Peyer's patch (tissue), 4 donors: Measurements from ENCODE around the gene UTP11. TPM values are rescaled to one million over a fixed set of nuclear protein-coding genes. Genes with fewer than 3 reads are reported as not detected.

ENCODE experiments used
- DNase-seq, 3 donors: peaks; one replicate each; pipeline ENCODE4 v3.0.0-alpha.2; 2017 to 2019
- H3K27ac ChIP-seq, 4 donors: fragments of 200-600 bp; sonication (generic); one replicate each; pipeline ENCODE4 v1.5.1; 2016 to 2019
- H3K27me3 ChIP-seq, 2 donors: fragments of 200-600 bp; sonication (generic); one replicate each; pipeline ENCODE4 v1.5.1; 2019
- H3K36me3 ChIP-seq, 3 donors: fragments of 200-600 bp; sonication (generic); one replicate each; pipeline ENCODE4 v1.5.1; 2016 to 2019
- H3K4me1 ChIP-seq, 4 donors: fragments of 200-600 bp; sonication (generic); one replicate each; pipeline ENCODE4 v1.5.1; 2016 to 2019
- H3K4me3 ChIP-seq, 4 donors: fragments of 200-600 bp; sonication (generic); 1 replicate in 3 of 4; 2 replicates in 1 of 4; pipeline ENCODE4 v1.5.1; 2016 to 2019; ENCODE audit warnings: mild to moderate bottlenecking in 1 of 4
- H3K9me3 ChIP-seq, 4 donors: fragments of 200-600 bp; sonication (generic); one replicate each; pipeline ENCODE4 v1.5.1; 2016 to 2019; ENCODE audit warnings: mild to moderate bottlenecking in 1 of 4
- CTCF ChIP-seq, 6 experiments: fragments of 450-650 bp in 4 of 6; fragments of 200-600 bp in 2 of 6; sonication (generic) in 1 of 6; IDR thresholded peaks; one replicate each; pipeline ENCODE4 v1.5.1; 2017 to 2019; ENCODE audit warnings: antibody characterized with exemption in 6 of 6, mild to moderate bottlenecking in 3 of 6, moderate library complexity in 1 of 6
- POLR2A ChIP-seq, 2 donors: fragments of 450-650 bp; IDR thresholded peaks; one replicate each; pipeline ENCODE4 v1.5.1; 2017; ENCODE audit warnings: antibody characterized with exemption in 2 of 2, mild to moderate bottlenecking in 2 of 2, moderate library complexity in 2 of 2
- total RNA-seq, 4 donors: library from RNA; depleted of rRNA; stranded (reverse); fragments of >200 nt; gene quantifications; one replicate each; pipeline ENCODE4 v1.1.0, GENCODE V29; 2016

The UTP11 gene
- total RNA-seq, 4 donors from 2014 or later: 8.9 to 23.1 (median 18.8) TPM

GRCh38 chr1:38005195-38006007, 7.1 kb upstream of the UTP11 start, which contains the start of gene FHL3:
Gene FHL3 (minus strand): TSS chr1:38005514. CDS start chr1:37999412, 6,102 bp downstream.
- Histone ChIP-seq H3K4me3 (peak within 1 kb of the TSS; percentile 38 to 74 (median 64)), H3K9me3 (no peaks in the 10 kb centered on the region), H3K36me3 (no peaks in the 10 kb centered on the region), H3K4me1 (peaks cover 0 to 38% (median 0%) of the 10 kb centered on the region in 4 donors), H3K27me3 (peaks cover 0 to 8% of the 10 kb centered on the region in 2 donors), H3K27ac (peak within 1 kb of the TSS; percentile 36 to 83 (median 71))
- DNase-seq: peak; percentile 42 to 69 (median 59)
- no peak for TF ChIP-seq CTCF (IDR thresholded peaks at IDR 0.05)
- TF ChIP-seq POLR2A (IDR thresholded peaks at IDR 0.05): no peak

- no peaks in the 10 kb centered on the region for H3K9me3 ChIP-seq
- peak overlapping the region; percentile 36 to 83 (median 71) for H3K27ac ChIP-seq
- no peak for DNase-seq
- no peaks in the 10 kb centered on the region for H3K36me3 ChIP-seq
- H3K27me3 ChIP-seq: peaks cover 0 to 8% of the 10 kb centered on the region in 2 donors
- no peak overlapping the region for H3K4me3 ChIP-seq
- peaks cover 0 to 30% (median 0%) of the 10 kb centered on the region in 4 donors for H3K4me1 ChIP-seq
- no peak for TF ChIP-seq CTCF (IDR thresholded peaks at IDR 0.05)
- no peak for TF ChIP-seq POLR2A (IDR thresholded peaks at IDR 0.05)
These were observed 6.3 kb upstream of the UTP11 start for GRCh38 chr1:38006008-38006828.

DNA sequence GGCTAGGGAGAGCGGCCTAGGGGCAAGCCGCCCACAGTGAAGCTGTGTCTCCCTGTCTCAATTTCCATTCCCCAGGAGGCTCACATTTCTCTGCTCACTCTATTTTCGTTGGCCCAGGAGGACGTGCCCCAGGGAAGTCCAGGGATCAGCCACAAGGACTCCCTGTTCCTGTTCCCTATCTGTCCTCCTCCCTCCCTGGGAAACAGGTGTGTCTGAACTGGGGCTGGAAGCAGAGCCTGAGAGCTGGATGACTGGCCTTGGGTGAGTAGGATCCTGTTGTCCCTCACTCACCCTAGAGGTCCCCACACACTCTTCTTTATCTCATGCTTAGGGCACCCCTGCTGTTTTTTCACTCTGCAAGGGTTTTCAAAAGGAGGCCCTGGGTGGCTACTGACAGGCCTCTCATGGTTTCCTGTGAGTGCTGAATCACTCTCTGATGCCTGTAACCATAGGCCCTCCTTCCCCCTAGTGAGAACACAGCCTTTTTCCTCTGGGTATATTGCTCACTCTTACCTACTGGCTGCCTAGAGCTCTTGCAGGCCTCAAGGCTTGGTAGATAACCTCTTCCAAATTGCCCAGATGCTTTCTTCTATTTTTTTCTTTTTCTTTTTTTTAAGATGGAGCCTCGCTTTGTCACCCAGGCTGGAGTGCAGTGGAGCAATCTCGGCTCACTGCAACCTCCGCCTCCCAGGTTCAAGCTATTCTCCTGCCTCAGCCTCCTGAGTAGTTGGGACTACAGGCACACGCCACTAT, 3.3 kb upstream of the UTP11 start:
- Histone ChIP-seq H3K4me1 (peaks cover 0 to 20% (median 6%) of the 10 kb centered on the region in 4 donors), H3K36me3 (no peaks in the 10 kb centered on the region), H3K27me3 (peaks cover 0 to 8% of the 10 kb centered on the region in 2 donors), H3K9me3 (no peaks in the 10 kb centered on the region), H3K4me3 (no peak overlapping the region), H3K27ac (peak overlapping the region in 1 of 4 donors; percentile 46)
- TF ChIP-seq CTCF (IDR thresholded peaks at IDR 0.05) (no peak), POLR2A (IDR thresholded peaks at IDR 0.05) (no peak)
- DNase-seq: no peak

- TF ChIP-seq POLR2A (IDR thresholded peaks at IDR 0.05) (no peak), CTCF (IDR thresholded peaks at IDR 0.05) (no peak)
- peaks cover 0 to 19% (median 8%) of the 10 kb centered on the region in 4 donors for H3K4me1 ChIP-seq
- H3K9me3 ChIP-seq: no peaks in the 10 kb centered on the region
- peaks cover 0 to 8% of the 10 kb centered on the region in 2 donors for H3K27me3 ChIP-seq
- H3K36me3 ChIP-seq: no peaks in the 10 kb centered on the region
- H3K27ac ChIP-seq: no peak overlapping the region
- peak in 1 of 3 donors; percentile 37 for DNase-seq
- no peak overlapping the region for H3K4me3 ChIP-seq
These were observed 2.7 kb upstream of the UTP11 start for GRCh38 chr1:38009841-38010180.

- peaks cover 0 to 20% (median 0%) of the 10 kb centered on the region in 3 donors for H3K36me3 ChIP-seq
- H3K9me3 ChIP-seq: no peaks in the 10 kb centered on the region
- peak overlapping the region; percentile 54 to 82 (median 68) for H3K4me3 ChIP-seq
- no peak for DNase-seq
- TF ChIP-seq POLR2A (IDR thresholded peaks at IDR 0.05) (no peak), CTCF (IDR thresholded peaks at IDR 0.05) (no peak)
- H3K27me3 ChIP-seq: no peaks in the 10 kb centered on the region
- H3K27ac ChIP-seq: peak overlapping the region; percentile 76 to 94 (median 85)
- H3K4me1 ChIP-seq: peaks cover 0 to 16% (median 8%) of the 10 kb centered on the region in 4 donors
These were observed 691 bp downstream of the UTP11 start for GRCh38 chr1:38013227-38013622.
